ENCODE results near the gene STXBP5L.

DNA sequence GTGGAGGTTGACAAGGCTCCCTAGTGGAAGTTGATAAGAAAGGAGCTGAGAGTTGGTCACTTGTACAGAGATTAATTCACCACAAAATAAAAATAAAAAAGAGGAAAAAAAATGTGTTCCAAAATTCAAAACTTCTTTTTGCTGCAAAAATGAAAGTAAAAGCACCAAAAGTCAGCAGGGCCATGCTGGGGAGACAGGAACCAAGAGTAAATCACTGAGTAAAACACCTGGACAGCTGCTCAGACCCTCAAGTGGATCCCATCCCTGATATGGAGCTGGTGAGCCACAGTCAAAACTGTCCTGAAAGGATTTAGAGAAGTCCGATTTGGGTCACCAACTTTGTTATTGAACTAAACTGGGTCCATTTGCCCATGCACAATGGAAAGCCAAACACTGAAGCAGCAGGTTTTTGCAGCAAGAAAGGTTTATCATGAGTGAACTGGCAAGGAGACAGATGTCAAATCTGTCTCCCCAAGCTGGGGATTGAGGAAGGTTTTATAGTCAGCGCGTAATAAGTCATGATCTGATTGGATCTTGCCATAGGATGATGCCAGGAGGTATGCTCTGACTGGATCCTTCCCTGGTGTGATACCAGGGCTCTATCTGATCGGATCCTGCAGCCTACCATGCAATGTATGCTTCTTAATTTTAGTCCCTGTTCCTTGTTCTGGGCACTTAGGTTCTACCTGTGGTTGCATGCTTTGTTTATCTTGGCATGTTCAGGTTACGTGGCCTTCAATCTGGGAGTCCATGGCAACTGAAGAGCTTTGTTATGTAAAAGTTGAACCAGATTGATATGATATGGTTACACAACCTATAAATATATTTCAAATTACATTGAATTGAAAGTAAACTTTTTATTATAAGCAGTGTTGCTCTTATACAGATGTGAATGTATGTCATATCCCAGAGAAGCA, 324.6 kb downstream of the STXBP5L start:
- TF ChIP-seq POLR2A (IDR thresholded peaks at IDR 0.05) = no peak
- TF ChIP-seq EP300 (IDR thresholded peaks at IDR 0.05) = no peak
- TF ChIP-seq, protein P1, sequence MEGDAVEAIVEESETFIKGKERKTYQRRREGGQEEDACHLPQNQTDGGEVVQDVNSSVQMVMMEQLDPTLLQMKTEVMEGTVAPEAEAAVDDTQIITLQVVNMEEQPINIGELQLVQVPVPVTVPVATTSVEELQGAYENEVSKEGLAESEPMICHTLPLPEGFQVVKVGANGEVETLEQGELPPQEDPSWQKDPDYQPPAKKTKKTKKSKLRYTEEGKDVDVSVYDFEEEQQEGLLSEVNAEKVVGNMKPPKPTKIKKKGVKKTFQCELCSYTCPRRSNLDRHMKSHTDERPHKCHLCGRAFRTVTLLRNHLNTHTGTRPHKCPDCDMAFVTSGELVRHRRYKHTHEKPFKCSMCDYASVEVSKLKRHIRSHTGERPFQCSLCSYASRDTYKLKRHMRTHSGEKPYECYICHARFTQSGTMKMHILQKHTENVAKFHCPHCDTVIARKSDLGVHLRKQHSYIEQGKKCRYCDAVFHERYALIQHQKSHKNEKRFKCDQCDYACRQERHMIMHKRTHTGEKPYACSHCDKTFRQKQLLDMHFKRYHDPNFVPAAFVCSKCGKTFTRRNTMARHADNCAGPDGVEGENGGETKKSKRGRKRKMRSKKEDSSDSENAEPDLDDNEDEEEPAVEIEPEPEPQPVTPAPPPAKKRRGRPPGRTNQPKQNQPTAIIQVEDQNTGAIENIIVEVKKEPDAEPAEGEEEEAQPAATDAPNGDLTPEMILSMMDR (IDR thresholded peaks at IDR 0.05) = no peak
